GM23338 (cell line): ENCODE data around the gene SLC25A29. TPM values are rescaled to one million over a fixed set of nuclear protein-coding genes. Genes with fewer than 3 reads are reported as not detected.

Experiments
- ATAC-seq: fragments of 200-7000 bp; cut with Tn5 transposase; 3 replicates; pipeline ENCODE4 v1.9.1; 2020
- DNase-seq: peaks from one replicate; pipeline ENCODE4 v3.0.0-alpha.2; 2015; ENCODE audit warnings: low spot score
- H2AFZ ChIP-seq: fragments of 200-600 bp; sonication (generic); 2 replicates; pipeline ENCODE4 v1.8.0; 2016; ENCODE audit warnings: antibody characterized with exemption, mild to moderate bottlenecking, moderate library complexity
- H3F3A ChIP-seq: fragments of 200-600 bp; sonication (generic); replicated peaks from 2 replicates; pipeline ENCODE4 v1.8.0; 2017; ENCODE audit warnings: antibody characterized with exemption, mixed run types, low read depth
- H3K27ac ChIP-seq: fragments of 200-600 bp; sonication (generic); 2 replicates; pipeline ENCODE4 v1.6.1; 2016; ENCODE audit warnings: low read depth
- H3K27me3 ChIP-seq: fragments of 200-600 bp; sonication (generic); 2 replicates; pipeline ENCODE4 v1.8.0; 2016; ENCODE audit warnings: mild to moderate bottlenecking, mixed run types, moderate library complexity; ENCODE audit not compliant: insufficient read depth
- H3K36me3 ChIP-seq: fragments of 200-600 bp; sonication (generic); 2 replicates; pipeline ENCODE4 v1.8.0; 2016; ENCODE audit warnings: mild to moderate bottlenecking; ENCODE audit not compliant: insufficient read depth
- H3K4me1 ChIP-seq: fragments of 200-600 bp; sonication (generic); 2 replicates; pipeline ENCODE4 v1.8.0; 2016; ENCODE audit warnings: mild to moderate bottlenecking, moderate library complexity; ENCODE audit not compliant: insufficient read depth
- H3K4me2 ChIP-seq: fragments of 200-600 bp; sonication (generic); 2 replicates; pipeline ENCODE4 v1.7.1; 2017; ENCODE audit warnings: mixed run types
- H3K4me3 ChIP-seq: fragments of 200-600 bp; sonication (generic); 2 replicates; pipeline ENCODE4 v1.6.1; 2016; ENCODE audit warnings: mixed run types
- H3K79me2 ChIP-seq: fragments of 200-600 bp; sonication (generic); replicated peaks from 2 replicates; pipeline ENCODE4 v1.8.0; 2017; ENCODE audit warnings: mild to moderate bottlenecking; ENCODE audit not compliant: insufficient read depth
- H3K9me2 ChIP-seq: fragments of 200-600 bp; sonication (generic); 2 replicates; pipeline ENCODE4 v1.8.0; 2017; ENCODE audit not compliant: insufficient read depth
- H4K20me1 ChIP-seq: fragments of 200-600 bp; sonication (generic); replicated peaks from 2 replicates; pipeline ENCODE4 v1.8.0; 2017; ENCODE audit warnings: mild to moderate bottlenecking; ENCODE audit not compliant: insufficient read depth
- H3K27ac Mint-ChIP-seq: 2 replicates; pipeline ENCODE4 v1.8.0; 2020; ENCODE audit warnings: inconsistent platforms, mild to moderate bottlenecking, moderate library complexity, mixed read lengths
- H3K27me3 Mint-ChIP-seq: 3 replicates; pipeline ENCODE4 v1.8.0; 2022; ENCODE audit warnings: low read depth, mild to moderate bottlenecking, moderate library complexity, mixed read lengths, inconsistent platforms; ENCODE audit not compliant: insufficient read depth, poor library complexity
- H3K36me3 Mint-ChIP-seq: 3 replicates; pipeline ENCODE4 v1.8.0; 2021; ENCODE audit warnings: low read depth, mild to moderate bottlenecking, inconsistent platforms, moderate library complexity, mixed read lengths
- H3K4me1 Mint-ChIP-seq: 3 replicates; pipeline ENCODE4 v1.8.0; 2020; ENCODE audit warnings: mild to moderate bottlenecking, inconsistent platforms, mixed read lengths
- H3K4me3 Mint-ChIP-seq: 3 replicates; pipeline ENCODE4 v1.8.0; 2021; ENCODE audit warnings: moderate library complexity, mild to moderate bottlenecking, inconsistent platforms, mixed read lengths
- H3K9me3 Mint-ChIP-seq: 3 replicates; pipeline ENCODE4 v1.8.0; 2020; ENCODE audit warnings: moderate library complexity, mild to moderate bottlenecking, inconsistent platforms, mixed read lengths
- CREB1 ChIP-seq: fragments of 250-450 bp; sonication (Bioruptor Pico); IDR thresholded peaks from 2 replicates; pipeline ENCODE4 v1.5.0; 2020; ENCODE audit warnings: low read depth, mild to moderate bottlenecking, moderate library complexity
- EZH2 ChIP-seq: fragments of 200-600 bp; sonication (generic); IDR thresholded peaks from one replicate; pipeline ENCODE4 v1.8.0; 2017; ENCODE audit warnings: antibody characterized with exemption, mild to moderate bottlenecking, low read depth; ENCODE audit not compliant: unreplicated experiment
- EZH2phosphoT487 ChIP-seq: fragments of 200-600 bp; sonication (generic); IDR thresholded peaks from one replicate; pipeline ENCODE4 v1.8.1; 2018; ENCODE audit warnings: antibody characterized with exemption; ENCODE audit not compliant: unreplicated experiment
- JUNB ChIP-seq: IDR thresholded peaks from one replicate; pipeline ENCODE4 v1.6.1; 2016; ENCODE audit warnings: antibody characterized with exemption; ENCODE audit not compliant: unreplicated experiment
- NANOG ChIP-seq: IDR thresholded peaks from 2 replicates; pipeline ENCODE4 v1.6.1; 2016; ENCODE audit warnings: antibody characterized with exemption, borderline replicate concordance
- POLR2AphosphoS5 ChIP-seq: IDR thresholded peaks from 2 replicates; pipeline ENCODE4 v1.6.1; 2016; ENCODE audit warnings: antibody characterized with exemption, low read depth
- STAT1 ChIP-seq: IDR thresholded peaks from one replicate; pipeline ENCODE4 v1.6.1; 2016; ENCODE audit warnings: antibody characterized with exemption; ENCODE audit not compliant: unreplicated experiment
- ZNF331 ChIP-seq: fragments of 250-450 bp; sonication (Bioruptor Pico); IDR thresholded peaks from 2 replicates; pipeline ENCODE4 v1.5.0; 2020; ENCODE audit warnings: low read depth, mild to moderate bottlenecking, moderate library complexity
- polyA plus RNA-seq: library from polyadenylated mRNA; unstranded; fragments of >200 nt; fragmentation: Nextera tagmentation; extraction: Ambion mirVana; gene quantifications from 2 replicates; pipeline ENCODE4 v1.2.1, GENCODE V29; 2016
- total RNA-seq: library from RNA; depleted of rRNA; stranded (reverse); fragments of >200 nt; shearing (Covaris generic); gene quantifications from 2 replicates; pipeline ENCODE4 v1.2.3, GENCODE V29; 2014
- TF ChIP-seq, protein P1 (sequence below), 2 experiments: fragments of 200-600 bp in 1 of 2; sonication (generic) in 1 of 2; conservative IDR thresholded peaks; 2 replicates each; pipeline versions ENCODE4 v1.5.1 to v1.6.1; 2016 to 2017; ENCODE audit warnings: antibody characterized with exemption in 2 of 2, low read depth in 2 of 2, mild to moderate bottlenecking in 2 of 2, moderate library complexity in 1 of 2
- TF ChIP-seq, protein P2 (sequence below): IDR thresholded peaks from 2 replicates; pipeline ENCODE4 v1.6.1; 2016; ENCODE audit warnings: antibody characterized with exemption
- TF ChIP-seq, protein P3 (sequence below): fragments of 250-450 bp; sonication (Bioruptor Pico); IDR thresholded peaks from 2 replicates; pipeline ENCODE4 v1.5.0; 2020; ENCODE audit warnings: mild to moderate bottlenecking, moderate library complexity

The SLC25A29 gene
- total and polyA plus RNA-seq, 2 experiments from 2014 or later = 65.6 to 206 TPM

DNA sequence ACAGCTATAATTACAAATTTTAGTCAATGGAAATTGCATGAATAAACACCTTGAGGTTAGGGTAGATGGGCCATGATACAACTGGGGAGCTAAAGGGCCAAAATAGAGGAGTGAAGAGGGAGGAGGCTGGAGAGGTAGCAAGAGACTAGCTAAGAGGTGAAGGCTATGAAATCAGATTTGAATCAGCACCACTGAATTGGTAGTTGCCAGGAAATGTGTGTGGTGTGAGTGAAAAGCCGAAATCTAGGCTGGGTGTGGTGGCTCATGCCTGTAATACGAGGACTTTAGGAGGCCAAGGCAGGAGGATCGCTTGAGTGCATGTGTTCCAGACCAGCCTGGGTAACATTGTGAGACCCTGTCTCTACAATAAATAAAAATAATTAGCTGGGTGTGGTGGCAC is 44.6 kb downstream of the SLC25A29 start:
- Mint-ChIP-seq H3K27ac (no peak overlapping the region), H3K27me3 (peaks cover 2% of the 10 kb centered on the region), H3K4me3 (no peak overlapping the region), H3K36me3 (peaks cover 29% of the 10 kb centered on the region), H3K4me1 (peaks cover 18% of the 10 kb centered on the region), H3K9me3 (no peaks in the 10 kb centered on the region)
- no peak overlapping the region for H2AFZ ChIP-seq
- ATAC-seq = no peak
- no peak for TF ChIP-seq EZH2phosphoT487
- no peak for TF ChIP-seq CREB1 (CRISPR knock-in tag)
- TF ChIP-seq ZNF331 (CRISPR knock-in tag) = no peak
- TF ChIP-seq, protein P1, sequence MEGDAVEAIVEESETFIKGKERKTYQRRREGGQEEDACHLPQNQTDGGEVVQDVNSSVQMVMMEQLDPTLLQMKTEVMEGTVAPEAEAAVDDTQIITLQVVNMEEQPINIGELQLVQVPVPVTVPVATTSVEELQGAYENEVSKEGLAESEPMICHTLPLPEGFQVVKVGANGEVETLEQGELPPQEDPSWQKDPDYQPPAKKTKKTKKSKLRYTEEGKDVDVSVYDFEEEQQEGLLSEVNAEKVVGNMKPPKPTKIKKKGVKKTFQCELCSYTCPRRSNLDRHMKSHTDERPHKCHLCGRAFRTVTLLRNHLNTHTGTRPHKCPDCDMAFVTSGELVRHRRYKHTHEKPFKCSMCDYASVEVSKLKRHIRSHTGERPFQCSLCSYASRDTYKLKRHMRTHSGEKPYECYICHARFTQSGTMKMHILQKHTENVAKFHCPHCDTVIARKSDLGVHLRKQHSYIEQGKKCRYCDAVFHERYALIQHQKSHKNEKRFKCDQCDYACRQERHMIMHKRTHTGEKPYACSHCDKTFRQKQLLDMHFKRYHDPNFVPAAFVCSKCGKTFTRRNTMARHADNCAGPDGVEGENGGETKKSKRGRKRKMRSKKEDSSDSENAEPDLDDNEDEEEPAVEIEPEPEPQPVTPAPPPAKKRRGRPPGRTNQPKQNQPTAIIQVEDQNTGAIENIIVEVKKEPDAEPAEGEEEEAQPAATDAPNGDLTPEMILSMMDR (conservative IDR thresholded peaks at IDR 0.05; ENCODE audit: low read depth in 2 of 2) = no peak
- TF ChIP-seq, protein P2, sequence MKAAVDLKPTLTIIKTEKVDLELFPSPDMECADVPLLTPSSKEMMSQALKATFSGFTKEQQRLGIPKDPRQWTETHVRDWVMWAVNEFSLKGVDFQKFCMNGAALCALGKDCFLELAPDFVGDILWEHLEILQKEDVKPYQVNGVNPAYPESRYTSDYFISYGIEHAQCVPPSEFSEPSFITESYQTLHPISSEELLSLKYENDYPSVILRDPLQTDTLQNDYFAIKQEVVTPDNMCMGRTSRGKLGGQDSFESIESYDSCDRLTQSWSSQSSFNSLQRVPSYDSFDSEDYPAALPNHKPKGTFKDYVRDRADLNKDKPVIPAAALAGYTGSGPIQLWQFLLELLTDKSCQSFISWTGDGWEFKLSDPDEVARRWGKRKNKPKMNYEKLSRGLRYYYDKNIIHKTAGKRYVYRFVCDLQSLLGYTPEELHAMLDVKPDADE = no peak
- TF ChIP-seq NANOG = no peak
- no peak for TF ChIP-seq POLR2AphosphoS5
- TF ChIP-seq, protein P3, sequence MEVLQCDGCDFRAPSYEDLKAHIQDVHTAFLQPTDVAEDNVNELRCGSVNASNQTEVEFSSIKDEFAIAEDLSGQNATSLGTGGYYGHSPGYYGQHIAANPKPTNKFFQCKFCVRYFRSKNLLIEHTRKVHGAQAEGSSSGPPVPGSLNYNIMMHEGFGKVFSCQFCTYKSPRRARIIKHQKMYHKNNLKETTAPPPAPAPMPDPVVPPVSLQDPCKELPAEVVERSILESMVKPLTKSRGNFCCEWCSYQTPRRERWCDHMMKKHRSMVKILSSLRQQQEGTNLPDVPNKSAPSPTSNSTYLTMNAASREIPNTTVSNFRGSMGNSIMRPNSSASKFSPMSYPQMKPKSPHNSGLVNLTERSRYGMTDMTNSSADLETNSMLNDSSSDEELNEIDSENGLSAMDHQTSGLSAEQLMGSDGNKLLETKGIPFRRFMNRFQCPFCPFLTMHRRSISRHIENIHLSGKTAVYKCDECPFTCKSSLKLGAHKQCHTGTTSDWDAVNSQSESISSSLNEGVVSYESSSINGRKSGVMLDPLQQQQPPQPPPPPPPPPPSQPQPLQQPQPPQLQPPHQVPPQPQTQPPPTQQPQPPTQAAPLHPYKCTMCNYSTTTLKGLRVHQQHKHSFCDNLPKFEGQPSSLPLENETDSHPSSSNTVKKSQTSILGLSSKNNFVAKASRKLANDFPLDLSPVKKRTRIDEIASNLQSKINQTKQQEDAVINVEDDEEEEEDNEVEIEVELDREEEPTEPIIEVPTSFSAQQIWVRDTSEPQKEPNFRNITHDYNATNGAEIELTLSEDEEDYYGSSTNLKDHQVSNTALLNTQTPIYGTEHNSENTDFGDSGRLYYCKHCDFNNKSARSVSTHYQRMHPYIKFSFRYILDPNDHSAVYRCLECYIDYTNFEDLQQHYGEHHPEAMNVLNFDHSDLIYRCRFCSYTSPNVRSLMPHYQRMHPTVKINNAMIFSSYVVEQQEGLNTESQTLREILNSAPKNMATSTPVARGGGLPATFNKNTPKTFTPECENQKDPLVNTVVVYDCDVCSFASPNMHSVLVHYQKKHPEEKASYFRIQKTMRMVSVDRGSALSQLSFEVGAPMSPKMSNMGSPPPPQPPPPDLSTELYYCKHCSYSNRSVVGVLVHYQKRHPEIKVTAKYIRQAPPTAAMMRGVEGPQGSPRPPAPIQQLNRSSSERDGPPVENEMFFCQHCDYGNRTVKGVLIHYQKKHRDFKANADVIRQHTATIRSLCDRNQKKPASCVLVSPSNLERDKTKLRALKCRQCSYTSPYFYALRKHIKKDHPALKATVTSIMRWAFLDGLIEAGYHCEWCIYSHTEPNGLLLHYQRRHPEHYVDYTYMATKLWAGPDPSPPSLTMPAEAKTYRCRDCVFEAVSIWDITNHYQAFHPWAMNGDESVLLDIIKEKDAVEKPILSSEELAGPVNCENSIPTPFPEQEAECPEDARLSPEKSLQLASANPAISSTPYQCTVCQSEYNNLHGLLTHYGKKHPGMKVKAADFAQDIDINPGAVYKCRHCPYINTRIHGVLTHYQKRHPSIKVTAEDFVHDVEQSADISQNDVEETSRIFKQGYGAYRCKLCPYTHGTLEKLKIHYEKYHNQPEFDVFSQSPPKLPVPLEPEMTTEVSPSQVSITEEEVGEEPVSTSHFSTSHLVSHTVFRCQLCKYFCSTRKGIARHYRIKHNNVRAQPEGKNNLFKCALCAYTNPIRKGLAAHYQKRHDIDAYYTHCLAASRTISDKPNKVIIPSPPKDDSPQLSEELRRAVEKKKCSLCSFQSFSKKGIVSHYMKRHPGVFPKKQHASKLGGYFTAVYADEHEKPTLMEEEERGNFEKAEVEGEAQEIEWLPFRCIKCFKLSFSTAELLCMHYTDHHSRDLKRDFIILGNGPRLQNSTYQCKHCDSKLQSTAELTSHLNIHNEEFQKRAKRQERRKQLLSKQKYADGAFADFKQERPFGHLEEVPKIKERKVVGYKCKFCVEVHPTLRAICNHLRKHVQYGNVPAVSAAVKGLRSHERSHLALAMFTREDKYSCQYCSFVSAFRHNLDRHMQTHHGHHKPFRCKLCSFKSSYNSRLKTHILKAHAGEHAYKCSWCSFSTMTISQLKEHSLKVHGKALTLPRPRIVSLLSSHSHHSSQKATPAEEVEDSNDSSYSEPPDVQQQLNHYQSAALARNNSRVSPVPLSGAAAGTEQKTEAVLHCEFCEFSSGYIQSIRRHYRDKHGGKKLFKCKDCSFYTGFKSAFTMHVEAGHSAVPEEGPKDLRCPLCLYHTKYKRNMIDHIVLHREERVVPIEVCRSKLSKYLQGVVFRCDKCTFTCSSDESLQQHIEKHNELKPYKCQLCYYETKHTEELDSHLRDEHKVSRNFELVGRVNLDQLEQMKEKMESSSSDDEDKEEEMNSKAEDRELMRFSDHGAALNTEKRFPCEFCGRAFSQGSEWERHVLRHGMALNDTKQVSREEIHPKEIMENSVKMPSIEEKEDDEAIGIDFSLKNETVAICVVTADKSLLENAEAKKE (CRISPR knock-in tag) = no peak
- no peak for TF ChIP-seq STAT1
- no peak for TF ChIP-seq JUNB
- no peak for TF ChIP-seq EZH2
- no peaks in the 10 kb centered on the region for H3K9me2 ChIP-seq
- H3F3A ChIP-seq = 0 out of 2 replicates have a peak, but pooled peaks cover 14% of the 10 kb centered on the region
- peaks cover 89% of the 10 kb centered on the region for H4K20me1 ChIP-seq
- H3K4me2 ChIP-seq = no peak overlapping the region
- peaks cover 100% of the 10 kb centered on the region for H3K79me2 ChIP-seq
- H3K4me3 ChIP-seq = no peak overlapping the region
- H3K27ac ChIP-seq = peak overlapping the region; percentile 69
- no peak for DNase-seq
- H3K4me1 ChIP-seq = peaks cover 7% of the 10 kb centered on the region
- H3K27me3 ChIP-seq = no peaks in the 10 kb centered on the region
- peaks cover 11% of the 10 kb centered on the region for H3K36me3 ChIP-seq
